H9 (cell line): ENCODE data around the gene KCNMA1. TPM values are rescaled to one million over a fixed set of nuclear protein-coding genes. Genes with fewer than 3 reads are reported as not detected.

Experiments used
- DNase-seq: peaks from one replicate; pipeline ENCODE4 v3.0.0-alpha.2; 2017
- H2AFZ ChIP-seq: one replicate; pipeline ENCODE4 v1.6.1; 2013; ENCODE audit warnings: mild to moderate bottlenecking, low read length, control low read depth, moderate library complexity
- H2AK5ac ChIP-seq: 2 replicates; pipeline ENCODE4 v1.6.1; 2013; ENCODE audit warnings: low read length, control low read depth, mixed read lengths; ENCODE audit not compliant: insufficient read length
- H2BK120ac ChIP-seq: one replicate; pipeline ENCODE4 v1.6.1; 2013; ENCODE audit warnings: low read depth, mild to moderate bottlenecking, low read length, control low read depth, inconsistent platforms; ENCODE audit not compliant: poor library complexity, severe bottlenecking
- H2BK12ac ChIP-seq: 2 replicates; pipeline ENCODE4 v1.6.1; 2013; ENCODE audit warnings: low read length, control low read depth, mixed read lengths, low read depth; ENCODE audit not compliant: insufficient read length
- H2BK15ac ChIP-seq: 2 replicates; pipeline ENCODE4 v1.6.1; 2013; ENCODE audit warnings: low read depth, low read length, control low read depth
- H2BK20ac ChIP-seq: one replicate; pipeline ENCODE4 v1.6.1; 2013; ENCODE audit warnings: low read depth, mild to moderate bottlenecking, low read length, control low read depth, inconsistent platforms; ENCODE audit not compliant: poor library complexity, severe bottlenecking
- H2BK5ac ChIP-seq: 2 replicates; pipeline ENCODE4 v1.6.1; 2013; ENCODE audit warnings: low read length, control low read depth, mixed read lengths; ENCODE audit not compliant: insufficient read length
- H3K14ac ChIP-seq: 2 replicates; pipeline ENCODE4 v1.6.1; 2013; ENCODE audit warnings: low read length, control low read depth; ENCODE audit not compliant: insufficient read depth
- H3K18ac ChIP-seq: 2 replicates; pipeline ENCODE4 v1.6.1; 2013; ENCODE audit warnings: low read depth, mild to moderate bottlenecking, mixed read lengths, low read length, control low read depth; ENCODE audit not compliant: insufficient read length
- H3K23ac ChIP-seq: 2 replicates; pipeline ENCODE4 v1.6.1; 2013; ENCODE audit warnings: low read length, control low read depth, mixed read lengths, low read depth; ENCODE audit not compliant: insufficient read length
- H3K23me2 ChIP-seq: 2 replicates; pipeline ENCODE4 v1.6.1; 2013; ENCODE audit warnings: low read depth, mild to moderate bottlenecking, mixed read lengths, low read length, control low read depth; ENCODE audit not compliant: insufficient read length, poor library complexity, severe bottlenecking
- H3K27ac ChIP-seq: 2 replicates; pipeline ENCODE4 v1.5.1; 2013; ENCODE audit warnings: low read length, control low read depth, mixed read lengths, low read depth; ENCODE audit not compliant: insufficient read length
- H3K27me3 ChIP-seq: 2 replicates; pipeline ENCODE4 v1.6.1; 2013; ENCODE audit warnings: low read length, control low read depth, inconsistent platforms; ENCODE audit not compliant: insufficient read depth
- H3K4ac ChIP-seq: 2 replicates; pipeline ENCODE4 v1.6.1; 2013; ENCODE audit warnings: low read depth, mild to moderate bottlenecking, control low read depth, inconsistent platforms, low read length, moderate library complexity
- H3K4me1 ChIP-seq: 2 replicates; pipeline ENCODE4 v1.6.1; 2013; ENCODE audit warnings: low read length, control low read depth, inconsistent platforms; ENCODE audit not compliant: insufficient read depth
- H3K4me2 ChIP-seq: 2 replicates; pipeline ENCODE4 v1.6.1; 2013; ENCODE audit warnings: low read length, control low read depth, mixed read lengths; ENCODE audit not compliant: insufficient read length, insufficient read depth
- H3K56ac ChIP-seq: 2 replicates; pipeline ENCODE4 v1.6.1; 2013; ENCODE audit warnings: low read depth, mild to moderate bottlenecking, mixed read lengths, low read length, control low read depth; ENCODE audit not compliant: insufficient read length
- H3K79me1 ChIP-seq: 2 replicates; pipeline ENCODE4 v1.6.1; 2013; ENCODE audit warnings: low read depth, mild to moderate bottlenecking, moderate library complexity, low read length, control low read depth, inconsistent platforms; ENCODE audit not compliant: insufficient read depth, poor library complexity, severe bottlenecking
- H3K79me2 ChIP-seq: 2 replicates; pipeline ENCODE4 v1.6.1; 2013; ENCODE audit warnings: low read length, control low read depth, inconsistent platforms; ENCODE audit not compliant: insufficient read depth
- H3K9ac ChIP-seq: 2 replicates; pipeline ENCODE4 v1.6.1; 2013; ENCODE audit warnings: low read length, control low read depth, mixed read lengths; ENCODE audit not compliant: insufficient read length; ENCODE audit errors: extremely low read depth
- H3K9me3 ChIP-seq: one replicate; pipeline ENCODE4 v1.6.1; 2013; ENCODE audit warnings: low read depth, low read length, inconsistent platforms; ENCODE audit not compliant: control insufficient read depth
- H3T11ph ChIP-seq: one replicate; pipeline ENCODE4 v1.6.1; 2013; ENCODE audit warnings: mild to moderate bottlenecking, low read length, control low read depth, inconsistent platforms
- H4K20me1 ChIP-seq: one replicate; pipeline ENCODE4 v1.6.1; 2013; ENCODE audit not compliant: control insufficient read depth, insufficient read length, insufficient read depth
- H4K5ac ChIP-seq: 2 replicates; pipeline ENCODE4 v1.6.1; 2013; ENCODE audit warnings: low read depth, mild to moderate bottlenecking, mixed read lengths, low read length, control low read depth; ENCODE audit not compliant: insufficient read length
- H4K8ac ChIP-seq: replicated peaks from 2 replicates; pipeline ENCODE4 v1.6.1; 2013; ENCODE audit warnings: low read length, control low read depth, mixed read lengths, low read depth; ENCODE audit not compliant: insufficient read length
- H4K91ac ChIP-seq: 2 replicates; pipeline ENCODE4 v1.6.1; 2013; ENCODE audit warnings: low read depth, mild to moderate bottlenecking, moderate library complexity, mixed read lengths, low read length, control low read depth; ENCODE audit not compliant: insufficient read length
- H3K27ac Mint-ChIP-seq, 3 experiments: 2 replicates in 2 of 3; 3 replicates in 1 of 3; pipeline ENCODE4 v1.8.0; 2020 to 2021; ENCODE audit warnings: mixed read lengths in 3 of 3, mild to moderate bottlenecking in 1 of 3, moderate library complexity in 1 of 3
- H3K27me3 Mint-ChIP-seq: 2 replicates; pipeline ENCODE4 v1.8.0; 2021; ENCODE audit warnings: low read depth, mild to moderate bottlenecking, moderate library complexity, mixed read lengths
- H3K36me3 Mint-ChIP-seq, 3 experiments: 2 replicates in 2 of 3; 3 replicates in 1 of 3; pipeline ENCODE4 v1.8.0; 2020 to 2021; ENCODE audit warnings: low read depth in 3 of 3, mixed read lengths in 3 of 3; ENCODE audit not compliant: insufficient read depth in 1 of 3
- H3K4me1 Mint-ChIP-seq, 2 experiments: 2 replicates each; pipeline ENCODE4 v1.8.0; 2020; ENCODE audit warnings: mixed read lengths in 2 of 2
- H3K4me3 Mint-ChIP-seq, 2 experiments: 2 replicates in 1 of 2; 3 replicates in 1 of 2; pipeline ENCODE4 v1.8.0; 2020 to 2021; ENCODE audit warnings: mild to moderate bottlenecking in 2 of 2, mixed read lengths in 2 of 2, moderate library complexity in 1 of 2
- H3K9me3 Mint-ChIP-seq, 2 experiments: 2 replicates in 1 of 2; 3 replicates in 1 of 2; pipeline ENCODE4 v1.8.0; 2020; ENCODE audit warnings: mild to moderate bottlenecking in 2 of 2, mixed read lengths in 2 of 2, moderate library complexity in 1 of 2
- CTCF ChIP-seq: fragments of 200-600 bp; sonication (generic); conservative IDR thresholded peaks from 3 replicates; pipeline ENCODE4 v1.8.0; 2021; ENCODE audit warnings: antibody characterized with exemption, mild to moderate bottlenecking
- WGBS: extraction: QIAGEN DNeasy Blood & Tissue Kit; methylation state at CpG from one replicate; pipeline ENCODE4 v1.1.7; 2013; ENCODE audit warnings: missing lambda C conversion rate, low lambda C conversion rate, mixed read lengths; ENCODE audit not compliant: insufficient read length; ENCODE audit errors: extremely low coverage; 5-methylcytosine and 5-hydroxymethylcytosine counted together
- total RNA-seq: library from RNA; stranded (reverse); gene quantifications from 2 replicates; pipeline ENCODE4 v1.2.1, GENCODE V29; 2021

The KCNMA1 gene
- total RNA-seq, 1 experiment from 2014 or later: 2.0 TPM

GRCh38 chr10:77350134-77350533 lies 287.5 kb downstream of the KCNMA1 start:
- H4K91ac ChIP-seq: no peak overlapping the region
- no peaks in the 10 kb centered on the region for H3K27me3 ChIP-seq
- H2BK12ac ChIP-seq: no peak overlapping the region
- no peak overlapping the region for H3K27ac ChIP-seq
- H3K79me1 ChIP-seq: no peaks in the 10 kb centered on the region
- no peak overlapping the region for H2BK15ac ChIP-seq
- H4K20me1 ChIP-seq: no peaks in the 10 kb centered on the region
- H3K4me1 Mint-ChIP-seq: 0 out of 4 replicates have a peak, but pooled peaks cover 0 to 3% of the 10 kb centered on the region in 2 experiments
- peaks cover 3% of the 10 kb centered on the region; the same call in 1 of the 2 replicates for H3K27me3 Mint-ChIP-seq
- no peak for DNase-seq
- no peaks in the 10 kb centered on the region for H3K79me2 ChIP-seq
- no peaks in the 10 kb centered on the region for H3K9me3 Mint-ChIP-seq
- no peak overlapping the region for H3K4ac ChIP-seq
- H3K56ac ChIP-seq: no peak overlapping the region
- no peak for TF ChIP-seq CTCF
- no peak overlapping the region for H2BK120ac ChIP-seq
- no peak overlapping the region for H4K5ac ChIP-seq
- no peaks in the 10 kb centered on the region for H3K4me1 ChIP-seq
- H3K27ac Mint-ChIP-seq: no peak overlapping the region
- H4K8ac ChIP-seq: no peak overlapping the region
- H3K18ac ChIP-seq: no peak overlapping the region
- H3K36me3 Mint-ChIP-seq: no peaks in the 10 kb centered on the region
- H3K4me3 Mint-ChIP-seq: no peak overlapping the region
- no peak overlapping the region for H3T11ph ChIP-seq
- no CpG with 5 or more reads among the region's 1 CpG for WGBS
- H3K9ac ChIP-seq: no peak overlapping the region
- no peak overlapping the region for H2BK5ac ChIP-seq
- H3K23me2 ChIP-seq: no peaks in the 10 kb centered on the region
- no peaks in the 10 kb centered on the region for H3K9me3 ChIP-seq
- no peak overlapping the region for H3K4me2 ChIP-seq
- H2AFZ ChIP-seq: no peak overlapping the region
- H2BK20ac ChIP-seq: no peak overlapping the region
- no peak overlapping the region for H3K23ac ChIP-seq
- H2AK5ac ChIP-seq: no peak overlapping the region
- H3K14ac ChIP-seq: no peak overlapping the region
